OCI-M2 (cell line): ENCODE results near the gene MFRP.
"Not testable (repeated sequence)": the region's sequence is repeated elsewhere in the genome, so short reads cannot be mapped to it uniquely, and the experiment has no call there.

Experiments used
- DNase-seq: peaks from one replicate; lab custom pipeline; 2025; ENCODE audit not compliant: unreplicated experiment; lab: John Stamatoyannopoulos, UW

The MFRP gene

DNA sequence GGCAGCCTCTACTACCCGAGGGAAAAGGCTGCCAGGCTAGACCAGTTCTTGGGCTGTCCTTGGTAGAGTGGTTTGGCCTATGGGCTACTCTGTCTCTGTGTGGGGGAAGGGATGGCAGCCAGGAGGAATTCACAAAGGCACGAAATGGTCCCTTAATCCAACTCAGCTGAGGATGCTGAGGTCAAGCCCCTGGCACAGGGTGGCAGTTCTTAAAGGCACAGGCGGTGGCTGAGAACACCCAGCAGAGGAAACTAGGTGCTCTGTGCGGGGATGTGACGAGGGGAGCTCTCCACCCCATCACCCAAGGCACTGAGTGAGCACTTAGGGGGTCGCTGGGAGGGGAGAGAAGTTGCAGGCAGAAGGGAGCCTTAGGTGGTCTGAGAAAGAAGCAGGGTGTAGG is at the start of gene MFRP:
MFRP (minus strand) TSS at position 101 of the 400 bp plus-strand sequence. CDS start 192 bp downstream, outside the sequence.
- no peak for DNase-seq

DNA sequence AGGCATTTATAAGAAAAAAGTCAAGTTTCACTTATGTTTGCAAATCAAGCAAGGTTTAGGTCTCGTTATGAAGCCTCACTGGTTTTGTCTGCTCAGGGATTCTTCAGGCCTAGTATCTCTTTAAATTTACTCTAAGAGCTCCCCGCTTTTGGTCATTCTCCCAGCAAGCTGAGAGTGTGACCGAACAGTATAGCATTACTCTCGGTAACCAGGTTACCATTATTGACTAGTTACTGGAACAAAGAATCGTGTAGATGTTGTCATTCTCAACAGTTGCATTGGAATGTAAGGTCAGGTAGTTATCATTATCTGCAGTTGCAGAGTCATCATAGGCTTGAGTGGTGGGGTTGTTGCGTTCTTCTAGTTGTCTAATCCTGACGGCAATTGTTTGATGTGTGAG is 44.8 kb upstream of the MFRP start:
- DNase-seq: no peak

DNA sequence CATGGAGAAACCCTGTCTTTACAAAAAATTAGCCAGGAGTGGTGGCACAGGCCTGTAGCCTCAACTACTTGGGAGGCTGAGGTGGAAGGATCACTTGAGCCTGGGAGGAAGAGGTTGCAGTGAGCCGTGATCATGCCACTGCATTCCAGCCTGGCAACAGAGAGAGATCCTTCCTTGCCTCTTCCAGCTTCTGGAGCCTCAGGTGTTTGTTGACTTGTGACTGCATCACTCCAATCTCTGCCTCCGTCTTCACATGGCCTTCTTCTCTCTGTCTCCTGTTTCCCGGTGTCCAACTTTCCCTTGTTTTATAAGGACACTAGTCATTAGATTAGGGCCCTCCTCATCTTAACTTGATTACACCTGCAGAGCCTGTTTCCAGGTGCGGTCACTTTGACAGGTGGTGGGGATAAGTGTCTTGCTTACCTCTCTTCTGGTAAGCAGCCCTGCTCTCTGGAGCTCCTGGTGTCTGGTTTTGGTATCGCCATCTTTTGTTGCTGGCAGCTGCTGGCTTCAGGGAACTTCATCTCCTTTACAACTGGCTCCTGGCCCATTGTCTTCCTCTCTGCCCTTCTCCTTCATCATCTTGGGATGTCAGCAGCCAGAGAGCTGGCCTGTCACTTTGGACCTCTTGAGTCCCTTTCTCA is 43.2 kb upstream of the MFRP start:
- DNase-seq: no peak

DNA sequence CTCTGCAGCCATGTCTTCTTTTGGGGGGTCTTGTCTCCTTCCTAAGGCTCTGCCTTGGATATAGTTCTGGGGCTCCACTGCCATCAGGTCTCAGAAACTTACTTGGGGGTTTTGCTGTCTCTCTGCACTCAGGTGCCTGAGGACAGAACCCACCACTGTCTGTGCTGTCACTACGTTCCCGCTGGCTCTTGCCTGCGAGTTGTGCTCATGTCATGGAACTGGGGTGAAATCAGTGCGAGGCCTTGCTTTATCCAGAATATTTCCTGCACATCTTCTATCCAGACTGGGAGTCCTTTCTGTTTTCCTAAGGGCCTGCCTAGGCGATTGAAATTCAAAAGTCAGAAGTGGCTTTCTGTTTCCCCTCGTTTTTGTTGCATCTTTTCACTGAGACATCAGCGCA is 41.6 kb upstream of the MFRP start:
- DNase-seq: no peak

DNA sequence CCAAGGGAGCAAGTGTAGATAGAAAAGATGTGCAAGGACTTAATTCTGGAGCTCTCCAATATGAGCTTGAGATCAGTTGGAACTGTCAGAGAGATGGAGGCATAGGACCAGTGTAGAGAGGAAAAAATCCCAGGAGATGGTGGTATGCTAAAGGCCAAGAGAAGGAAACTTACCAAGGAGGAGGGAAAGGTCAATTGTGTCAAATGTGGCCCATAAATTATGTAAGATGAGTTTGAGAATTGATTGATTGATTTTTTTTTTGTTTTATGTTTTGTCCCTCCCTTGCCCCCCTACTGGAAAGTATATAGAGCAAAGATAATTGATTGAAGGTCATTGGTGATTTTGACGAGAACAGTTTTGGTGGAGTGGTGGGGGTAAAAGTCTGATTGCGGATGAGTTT is 37.8 kb upstream of the MFRP start:
- DNase-seq: no peak

DNA sequence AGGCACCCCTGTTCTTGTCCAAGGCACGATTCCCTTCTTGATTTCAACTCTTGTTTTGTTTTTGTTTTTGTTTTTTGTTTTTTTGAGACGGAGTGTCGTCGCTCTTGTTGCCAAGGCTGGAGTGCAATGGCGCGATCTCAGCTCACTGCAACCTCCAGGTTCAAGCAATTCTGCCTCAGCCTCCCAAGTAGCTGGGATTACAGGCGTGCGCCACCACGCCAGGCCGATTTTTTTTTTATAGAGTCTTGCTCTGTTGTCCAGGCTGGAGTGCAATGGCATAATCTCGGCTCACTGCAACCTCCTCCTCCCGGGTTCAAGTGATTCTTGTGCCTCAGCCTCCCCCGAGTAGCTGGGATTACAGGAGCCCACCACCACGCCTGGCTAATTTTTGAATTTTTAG is 36.0 kb upstream of the MFRP start:
- DNase-seq: not testable (repeated sequence)

DNA sequence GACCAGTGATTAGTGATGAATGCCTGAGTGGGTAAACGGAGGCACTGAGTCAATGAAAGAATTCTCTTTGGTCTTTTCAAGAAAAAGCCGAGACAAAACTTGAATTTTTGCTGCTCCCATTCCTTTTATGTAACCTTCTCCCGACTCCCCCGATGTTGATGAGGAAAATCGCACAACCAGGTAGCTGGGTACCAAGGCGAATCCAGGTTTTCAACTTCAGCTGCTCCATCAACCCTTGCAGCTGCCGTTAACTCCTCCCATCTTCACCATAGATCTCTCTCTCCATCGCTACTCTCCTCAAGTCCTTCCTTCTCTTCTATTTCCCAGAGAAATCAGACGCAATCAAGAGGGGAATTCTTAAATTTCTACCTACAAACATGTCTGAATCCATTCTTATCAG is 35.6 kb upstream of the MFRP start:
- no peak for DNase-seq

DNA sequence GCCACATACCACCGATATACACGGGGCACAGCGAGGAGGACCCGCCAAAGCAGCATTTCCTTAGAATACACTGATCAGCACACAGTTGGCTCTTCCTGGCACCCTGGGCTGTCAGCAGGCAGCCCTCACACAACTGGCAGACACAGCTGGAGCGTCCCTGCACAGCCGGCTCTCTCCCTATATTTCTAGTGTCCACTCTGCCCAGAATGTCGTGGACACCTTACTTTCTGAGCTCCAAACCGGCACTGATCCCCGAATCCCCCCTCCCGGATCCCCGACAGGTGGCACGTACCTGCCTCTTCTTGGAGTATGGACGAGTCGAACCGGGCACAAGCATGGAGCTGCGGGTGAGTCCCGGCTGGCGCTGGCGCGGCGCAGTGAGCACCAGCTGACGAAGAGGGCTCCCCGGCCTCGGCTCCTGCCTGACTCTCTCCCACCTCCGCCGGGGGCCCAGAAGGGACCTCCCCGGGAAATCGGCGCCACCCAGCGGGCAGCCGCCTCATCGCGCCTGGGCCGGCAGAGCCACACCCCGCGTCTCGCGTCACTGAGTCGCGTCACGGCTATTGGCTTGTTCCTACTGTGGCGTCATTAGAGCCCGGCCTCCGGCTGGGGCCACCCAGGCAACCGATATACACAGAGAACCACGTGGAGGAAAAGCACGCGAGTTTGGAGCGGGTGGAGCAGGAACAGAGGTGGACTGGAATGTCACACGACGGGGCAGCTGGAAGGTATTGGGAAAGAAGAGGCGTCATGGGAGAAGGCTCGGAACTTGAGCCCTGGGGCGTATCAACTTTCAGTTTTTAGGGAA is 34.9 kb upstream of the MFRP start, which contains the start of gene USP2:
USP2 (minus strand) TSS at position 510 of the 808 bp plus-strand sequence. CDS start 8,210 bp downstream, outside the sequence.
- DNase-seq: peak; percentile 80

DNA sequence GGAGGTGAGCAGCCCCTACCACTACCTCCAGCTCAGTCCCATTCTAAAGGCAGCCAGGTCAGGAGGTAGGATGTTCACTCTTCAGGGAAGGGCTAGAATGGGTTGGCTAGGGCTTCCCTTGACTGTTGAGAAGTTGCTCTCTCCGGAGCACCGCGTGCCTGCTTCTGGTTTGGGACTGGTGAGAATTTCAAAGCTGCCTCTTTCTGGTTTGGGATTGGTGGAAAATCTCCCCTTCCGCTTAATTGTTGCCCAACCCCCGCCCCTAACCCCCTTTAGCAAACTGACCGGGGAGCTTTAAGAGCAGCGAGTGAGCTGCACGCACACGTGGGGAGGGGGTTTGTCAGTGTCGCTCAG is 34.3 kb upstream of the MFRP start:
- DNase-seq: no peak

DNA sequence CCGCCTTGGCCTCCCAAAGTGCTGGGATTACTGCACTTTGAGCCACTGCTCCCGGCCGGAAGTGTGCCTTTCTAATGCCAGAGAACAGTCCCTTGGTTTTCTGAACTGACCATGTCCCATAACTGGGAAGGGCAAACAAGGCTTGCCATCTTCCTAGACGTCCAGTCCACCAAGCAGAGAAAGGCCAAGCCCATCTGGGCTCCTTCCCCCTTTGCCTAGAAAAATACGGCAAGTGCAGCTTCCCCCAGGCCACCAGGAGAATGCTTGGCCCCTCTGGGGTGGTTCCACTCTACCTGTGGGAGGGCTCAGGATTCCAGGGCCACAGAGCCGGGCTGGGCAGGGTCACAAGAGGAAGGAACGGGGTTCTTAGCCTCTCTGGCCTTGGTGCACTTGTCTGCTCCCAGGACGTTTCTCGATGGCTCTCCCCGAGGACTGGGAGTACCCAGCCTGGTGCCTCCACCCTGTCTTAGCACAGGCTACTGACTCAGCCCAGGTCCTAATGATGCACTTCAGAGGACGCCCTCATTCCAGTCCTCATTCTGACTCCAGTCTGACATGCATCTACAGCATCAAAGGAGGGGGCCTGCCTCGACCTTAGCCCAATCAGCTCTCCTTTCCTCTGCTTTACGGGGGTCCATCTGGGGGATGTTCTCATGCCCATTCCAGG is 33.8 kb upstream of the MFRP start:
- no peak for DNase-seq

DNA sequence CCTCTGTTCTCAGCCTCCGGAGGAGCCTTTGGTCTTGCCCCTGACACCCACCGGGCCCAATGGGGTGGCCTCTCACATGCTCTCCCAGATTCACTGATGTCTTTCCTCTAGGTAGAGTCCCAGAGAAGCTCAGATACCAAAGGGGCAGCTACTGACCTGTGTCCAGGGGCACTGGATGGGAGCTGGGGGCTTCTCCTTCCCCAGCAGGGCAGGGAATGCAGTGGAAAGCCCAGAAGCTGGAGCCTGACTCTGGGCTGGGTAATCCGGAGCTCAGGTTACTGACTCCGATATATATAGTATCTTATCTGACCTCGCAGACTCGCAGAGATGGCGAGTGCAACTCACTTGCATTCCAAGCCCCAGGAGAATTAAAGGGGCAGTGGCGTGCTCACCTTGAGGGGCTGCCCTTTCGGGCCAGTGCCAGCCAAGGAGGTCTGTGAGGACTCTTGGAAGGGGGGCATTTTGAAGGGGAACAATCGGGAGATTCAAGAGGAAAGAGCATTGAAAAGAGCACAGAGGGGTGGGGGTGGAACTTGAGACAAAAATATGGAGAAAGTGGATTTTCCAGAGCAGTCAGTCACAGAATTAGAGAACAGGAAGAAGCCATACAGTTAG is 32.5 kb upstream of the MFRP start:
- DNase-seq: no peak

DNA sequence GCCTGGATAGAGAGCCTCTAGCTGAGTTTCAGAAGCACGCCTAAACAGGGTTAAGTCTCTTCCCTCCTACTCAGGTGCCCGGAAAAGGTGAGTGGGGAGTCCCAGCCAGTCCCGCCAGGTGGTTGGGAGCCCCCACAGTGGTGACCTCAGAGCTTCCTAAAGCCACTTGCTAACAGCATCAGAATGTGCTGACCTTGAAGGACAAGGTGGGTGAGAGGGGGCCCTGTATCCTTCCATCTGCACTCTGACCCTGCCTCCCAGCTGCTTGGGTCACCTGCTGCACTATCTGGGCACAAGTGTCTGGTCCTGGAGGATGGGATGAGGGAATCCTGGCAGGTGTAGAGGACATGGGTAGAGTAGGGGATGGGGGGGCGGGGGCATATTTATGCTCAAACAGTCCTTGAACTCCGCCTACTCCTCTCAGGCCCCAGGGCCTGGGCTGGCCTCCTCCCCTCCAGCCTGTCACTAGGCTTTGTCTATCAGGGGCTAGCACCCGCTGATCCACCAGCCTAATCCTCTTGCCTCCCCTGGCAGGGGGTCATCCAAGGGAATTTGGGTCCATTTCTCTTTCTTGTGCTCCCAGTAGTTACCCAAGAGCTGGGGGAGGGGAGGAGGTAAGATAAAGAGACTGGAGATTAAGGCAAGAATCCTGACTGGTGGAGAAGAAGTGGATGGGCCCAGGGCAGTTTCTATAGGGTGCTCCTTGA is 31.6 kb upstream of the MFRP start:
- DNase-seq: no peak

DNA sequence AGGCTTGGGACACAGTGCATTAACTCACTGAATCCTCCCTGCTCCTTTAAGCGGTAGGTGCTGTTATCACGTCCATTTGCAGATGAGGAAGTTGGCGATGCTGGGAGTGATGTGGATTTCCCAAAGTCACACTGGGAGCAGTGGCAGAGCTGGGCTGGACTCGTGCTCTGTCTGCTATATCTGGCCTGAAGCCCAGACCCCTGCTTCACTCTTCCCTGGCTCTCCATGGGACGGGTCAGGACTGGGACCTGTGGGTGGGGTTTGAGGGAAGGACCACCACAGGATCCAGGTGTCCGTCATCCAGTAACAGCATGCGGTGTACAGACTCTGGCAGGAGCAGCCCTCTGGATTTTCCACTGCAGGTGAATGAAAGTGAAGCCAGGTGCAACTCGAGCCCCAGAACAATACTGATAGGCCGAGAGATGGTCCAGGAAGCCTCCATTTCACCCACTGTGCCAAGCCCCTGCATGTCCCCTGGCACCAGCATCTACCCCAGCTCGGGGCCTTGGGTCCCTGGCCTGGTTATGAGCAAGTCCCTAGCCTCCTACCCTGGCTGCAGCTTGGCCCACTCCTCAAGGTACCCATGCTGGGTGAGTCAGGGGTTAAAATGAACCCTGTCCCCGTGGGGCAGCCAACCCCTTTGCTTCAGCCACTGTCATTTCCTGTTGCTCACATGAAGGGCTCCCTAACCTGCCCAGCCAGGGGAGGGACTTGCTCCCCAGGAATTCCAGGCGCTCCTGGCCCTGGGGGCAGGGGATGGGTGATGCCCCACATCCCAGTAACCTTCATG is 30.8 kb upstream of the MFRP start:
- DNase-seq: no peak

DNA sequence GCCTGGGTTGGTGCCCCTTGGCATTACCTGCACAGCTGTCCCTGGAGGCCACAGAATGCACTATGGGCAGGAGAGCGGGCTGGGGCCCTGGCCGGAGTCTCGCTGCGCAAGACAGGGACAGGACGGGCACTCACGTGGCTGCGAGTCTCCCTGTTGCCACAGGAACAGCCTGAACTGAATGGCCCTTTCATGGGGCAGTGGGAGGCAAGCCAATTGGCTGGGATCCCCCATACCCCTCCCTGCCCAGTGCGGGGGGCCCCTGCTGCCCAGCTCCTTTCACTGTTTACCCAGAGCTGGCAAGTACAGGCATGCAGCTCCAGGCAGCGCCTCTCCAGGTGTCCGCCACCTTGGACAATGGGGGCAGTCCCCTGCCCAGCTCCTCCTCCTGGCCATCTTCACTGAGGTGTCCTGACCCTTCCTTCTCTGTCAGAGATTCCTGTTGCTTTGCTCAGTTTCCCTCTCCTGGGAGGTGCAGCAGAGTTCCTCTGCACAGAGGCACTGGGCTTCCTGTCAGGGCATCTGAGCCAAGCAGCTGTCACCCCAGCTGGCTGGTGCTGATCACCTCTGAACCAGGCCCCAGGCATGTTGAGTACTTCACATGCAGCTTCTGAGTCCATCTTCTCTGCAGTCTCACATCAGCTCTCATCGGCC is 29.8 kb upstream of the MFRP start:
- DNase-seq: no peak

DNA sequence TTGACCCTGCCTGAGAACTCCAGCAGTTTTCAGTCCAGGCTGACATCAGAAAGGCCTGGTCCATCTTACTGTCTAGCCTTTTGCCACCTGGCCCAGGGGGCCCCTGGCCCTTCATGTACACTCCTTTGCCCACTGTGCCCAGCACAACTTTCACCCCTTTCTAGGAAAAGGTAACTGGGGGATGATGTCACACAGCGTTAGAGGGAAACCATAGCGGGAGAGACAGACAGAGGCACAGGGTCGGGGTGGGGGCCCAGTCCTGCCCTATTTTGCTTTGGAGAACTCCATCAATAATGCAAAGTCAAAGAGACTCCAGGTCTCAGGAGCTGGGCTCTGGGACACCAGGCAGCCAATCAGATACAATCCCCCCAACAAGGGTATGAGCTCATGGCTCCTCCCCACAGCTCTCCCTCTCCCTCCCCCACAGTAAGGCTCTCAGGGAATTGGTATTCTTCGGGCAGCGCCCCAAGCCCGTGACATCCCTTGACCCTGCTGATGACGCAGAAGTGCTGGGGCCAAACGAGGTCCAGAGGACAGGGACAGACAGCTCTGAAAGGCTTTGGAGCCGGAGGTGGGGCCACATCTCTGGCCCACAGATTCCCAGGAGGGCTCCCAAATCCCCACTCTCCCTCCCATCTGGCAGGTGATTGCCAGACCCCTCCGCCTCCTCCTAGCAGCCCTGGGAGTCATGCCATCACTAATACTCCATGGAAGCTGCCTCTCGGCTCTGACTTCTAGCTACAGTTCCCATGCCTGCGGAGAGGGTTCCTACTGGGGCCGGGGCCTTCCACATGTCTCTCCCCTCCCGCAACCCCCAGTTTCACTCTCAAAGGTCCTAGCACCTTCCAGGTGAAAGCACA is 29.1 kb upstream of the MFRP start:
- no peak for DNase-seq

DNA sequence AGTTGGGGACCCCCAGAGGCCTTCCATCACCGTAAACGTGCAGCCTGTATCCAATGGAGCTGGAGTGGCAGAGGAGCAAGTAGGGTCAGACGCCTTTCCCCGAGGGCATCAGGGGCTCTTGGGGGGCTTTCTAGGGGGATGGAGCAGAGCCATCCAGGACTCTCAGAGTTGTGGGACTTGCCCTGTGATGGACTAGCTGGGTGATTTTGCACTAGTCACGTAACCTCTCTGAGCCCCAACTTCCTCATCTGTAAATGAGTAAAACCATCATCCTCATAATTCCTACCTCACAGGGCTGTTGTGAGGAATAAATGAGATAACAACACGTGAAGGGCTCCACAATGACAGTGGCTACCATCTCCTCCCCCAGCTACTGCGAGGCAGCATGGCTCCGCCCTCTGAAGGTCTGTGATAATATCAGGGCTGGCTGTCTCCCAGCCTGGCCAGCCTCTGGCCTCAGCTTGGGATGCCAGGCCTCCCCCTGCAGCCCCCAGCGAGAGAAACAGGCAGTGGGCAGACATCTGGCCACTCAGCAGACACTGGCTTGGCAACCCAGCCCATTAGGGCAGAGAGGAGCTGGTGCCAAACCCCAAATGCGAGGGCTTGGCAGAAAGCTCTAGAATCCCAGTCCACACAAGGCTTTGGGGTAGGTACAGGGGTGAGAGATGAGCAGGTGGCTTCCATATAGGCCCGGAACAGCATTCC is 28.3 kb upstream of the MFRP start:
- DNase-seq: no peak

DNA sequence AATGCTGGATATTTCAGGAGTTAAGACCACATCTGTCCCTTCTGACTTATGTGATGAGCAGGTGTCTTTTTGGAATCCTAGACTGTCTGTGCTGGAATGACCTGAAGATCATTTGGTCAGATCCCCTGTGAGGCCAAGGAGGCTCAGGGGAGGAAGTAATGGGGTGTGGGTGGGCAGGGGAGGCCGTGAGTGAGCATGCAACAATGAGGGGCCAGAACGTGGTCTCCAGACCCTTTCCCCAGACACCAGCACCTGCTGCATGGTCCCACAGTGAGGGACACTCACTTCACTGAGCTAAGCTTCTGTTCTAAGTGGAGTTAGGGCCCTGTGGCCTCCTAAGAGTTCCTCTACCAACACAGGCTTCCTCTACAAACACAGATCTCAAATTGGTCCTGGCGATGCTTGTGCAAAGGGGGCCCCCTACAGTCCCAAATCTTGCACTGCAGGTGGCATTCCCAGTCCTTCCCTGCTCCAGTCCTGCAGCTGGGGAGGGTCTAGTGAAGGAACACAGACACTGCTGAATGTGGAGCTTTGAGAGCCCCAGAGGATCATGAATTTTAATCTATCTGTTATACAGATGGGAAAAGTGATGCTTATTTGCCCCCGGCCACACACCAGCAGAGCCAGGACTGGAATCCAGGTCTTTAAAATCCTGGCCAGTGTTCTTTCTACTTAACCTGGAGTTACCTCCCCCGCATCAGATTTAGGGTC is 27.6 kb upstream of the MFRP start:
- DNase-seq: no peak
